ENCODE measurements around the gene WFIKKN2.

WFIKKN2 gene

DNA sequence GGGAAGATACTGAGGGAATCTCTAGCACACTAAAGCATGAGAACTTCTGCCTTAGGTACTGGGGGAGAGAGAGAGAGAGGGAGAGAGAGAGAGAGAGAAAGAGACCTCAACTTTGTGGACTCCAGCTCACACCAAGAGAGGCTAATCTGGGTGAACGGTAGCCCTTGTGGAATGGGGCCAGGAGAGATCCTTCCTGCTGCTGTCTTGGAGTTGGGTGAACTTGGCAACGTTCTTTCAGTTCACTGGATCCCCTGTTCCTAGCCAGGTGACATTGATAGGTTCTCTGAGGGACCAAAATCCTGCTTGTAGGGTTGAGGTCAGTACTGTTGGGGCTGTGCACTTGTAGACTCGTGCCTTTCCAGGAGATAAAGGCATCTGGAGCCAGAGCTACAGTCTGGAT is 26.5 kb upstream of the WFIKKN2 start:
- no peak overlapping the region for H3K27ac ChIP-seq (ENCODE audit: low read depth in 2 of 2, low read length in 2 of 2)
- H3K9ac ChIP-seq (ENCODE audit: low read depth in 1 of 2, low read length in 2 of 2): no peak overlapping the region
- no peaks in the 10 kb centered on the region for H3K4me1 ChIP-seq (ENCODE audit: control insufficient read depth in 2 of 2, insufficient read depth in 2 of 2, low read length in 2 of 2)
- no peaks in the 10 kb centered on the region for H3K9me3 ChIP-seq (ENCODE audit: control insufficient read depth in 2 of 2, low read length in 2 of 2)
- peaks cover 0 to 5% of the 10 kb centered on the region in 2 donors for H3K27me3 ChIP-seq (ENCODE audit: control insufficient read depth in 2 of 2, insufficient read depth in 2 of 2, low read length in 2 of 2)
- no peak overlapping the region for H3K4me3 ChIP-seq (ENCODE audit: low read length in 2 of 2)
- H3K36me3 ChIP-seq (ENCODE audit: control insufficient read depth in 2 of 2, insufficient read depth in 2 of 2, low read length in 2 of 2): no peaks in the 10 kb centered on the region

DNA sequence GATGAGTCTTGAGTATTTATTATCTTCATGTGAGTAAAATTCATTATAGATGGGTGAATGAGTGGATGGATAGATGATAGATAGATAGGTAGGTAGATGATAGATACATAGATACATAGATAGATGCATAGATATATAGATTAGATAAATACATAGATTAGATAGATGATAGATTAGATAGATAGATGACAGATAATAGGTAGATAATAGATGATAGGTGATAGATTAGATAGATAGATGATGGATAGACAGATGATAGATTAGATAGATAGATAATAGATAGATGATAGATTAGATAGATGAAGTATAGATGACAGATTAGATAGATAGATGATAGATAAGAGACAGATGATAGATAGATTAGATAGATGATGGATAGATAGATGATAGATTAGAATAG is 21.8 kb upstream of the WFIKKN2 start:
- H3K27ac ChIP-seq (ENCODE audit: low read depth in 2 of 2, low read length in 2 of 2): no peak overlapping the region
- no peaks in the 10 kb centered on the region for H3K9me3 ChIP-seq (ENCODE audit: control insufficient read depth in 2 of 2, low read length in 2 of 2)
- H3K9ac ChIP-seq (ENCODE audit: low read depth in 1 of 2, low read length in 2 of 2): no peak overlapping the region
- H3K4me1 ChIP-seq (ENCODE audit: control insufficient read depth in 2 of 2, insufficient read depth in 2 of 2, low read length in 2 of 2): peaks cover 0 to 3% of the 10 kb centered on the region in 2 donors
- no peak overlapping the region for H3K4me3 ChIP-seq (ENCODE audit: low read length in 2 of 2)
- no peaks in the 10 kb centered on the region for H3K36me3 ChIP-seq (ENCODE audit: control insufficient read depth in 2 of 2, insufficient read depth in 2 of 2, low read length in 2 of 2)
- peaks cover 0 to 5% of the 10 kb centered on the region in 2 donors for H3K27me3 ChIP-seq (ENCODE audit: control insufficient read depth in 2 of 2, insufficient read depth in 2 of 2, low read length in 2 of 2)

DNA sequence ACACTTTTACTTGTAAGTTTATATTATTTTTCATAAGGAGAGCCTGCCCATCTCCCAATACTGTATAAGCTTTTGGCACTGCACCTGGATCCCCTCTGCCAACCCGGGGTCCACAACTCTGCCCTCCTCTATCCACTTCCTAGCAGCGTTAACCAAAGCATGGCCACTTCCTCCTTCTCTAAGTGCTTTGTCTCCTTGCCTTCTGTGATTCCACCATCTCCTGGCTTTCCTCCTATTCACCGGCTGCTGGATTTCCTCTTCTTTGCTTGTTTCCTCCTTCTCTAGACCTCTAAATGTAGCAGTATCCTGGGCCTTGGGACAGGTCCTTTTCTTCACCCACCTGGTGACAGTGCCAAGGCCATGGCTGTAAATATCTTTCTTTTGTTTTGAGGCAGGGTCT is 20.0 kb upstream of the WFIKKN2 start:
- no peak overlapping the region for H3K4me3 ChIP-seq (ENCODE audit: low read length in 2 of 2)
- peaks cover 0 to 5% of the 10 kb centered on the region in 2 donors for H3K27me3 ChIP-seq (ENCODE audit: control insufficient read depth in 2 of 2, insufficient read depth in 2 of 2, low read length in 2 of 2)
- no peaks in the 10 kb centered on the region for H3K36me3 ChIP-seq (ENCODE audit: control insufficient read depth in 2 of 2, insufficient read depth in 2 of 2, low read length in 2 of 2)
- H3K9me3 ChIP-seq (ENCODE audit: control insufficient read depth in 2 of 2, low read length in 2 of 2): no peaks in the 10 kb centered on the region
- no peak overlapping the region for H3K27ac ChIP-seq (ENCODE audit: low read depth in 2 of 2, low read length in 2 of 2)
- H3K4me1 ChIP-seq (ENCODE audit: control insufficient read depth in 2 of 2, insufficient read depth in 2 of 2, low read length in 2 of 2): peaks cover 0 to 3% of the 10 kb centered on the region in 2 donors
- no peak overlapping the region for H3K9ac ChIP-seq (ENCODE audit: low read depth in 1 of 2, low read length in 2 of 2)

DNA sequence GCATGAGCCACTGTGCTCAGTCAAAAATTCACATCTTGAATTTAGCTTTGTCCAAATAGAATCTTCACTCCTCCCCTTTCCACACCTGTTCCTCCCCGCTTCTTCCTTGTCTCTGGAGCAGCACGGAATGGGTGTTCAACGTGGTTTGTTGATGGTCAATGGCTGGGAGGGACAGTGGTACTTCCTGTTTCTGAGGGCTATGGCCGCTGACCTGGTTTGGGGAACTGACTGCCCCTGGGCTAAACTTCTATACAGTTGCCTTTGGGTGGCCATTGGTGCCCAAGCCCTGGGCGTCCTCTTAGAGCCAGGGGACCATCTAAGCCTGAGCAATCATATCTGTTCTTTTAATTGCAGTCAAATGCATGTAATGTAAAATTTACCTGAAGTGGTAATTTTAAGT is 19.1 kb upstream of the WFIKKN2 start:
- no peaks in the 10 kb centered on the region for H3K36me3 ChIP-seq (ENCODE audit: control insufficient read depth in 2 of 2, insufficient read depth in 2 of 2, low read length in 2 of 2)
- peaks cover 0 to 4% of the 10 kb centered on the region in 2 donors for H3K27me3 ChIP-seq (ENCODE audit: control insufficient read depth in 2 of 2, insufficient read depth in 2 of 2, low read length in 2 of 2)
- peaks cover 0 to 3% of the 10 kb centered on the region in 2 donors for H3K4me1 ChIP-seq (ENCODE audit: control insufficient read depth in 2 of 2, insufficient read depth in 2 of 2, low read length in 2 of 2)
- H3K27ac ChIP-seq (ENCODE audit: low read depth in 2 of 2, low read length in 2 of 2): no peak overlapping the region
- no peak overlapping the region for H3K4me3 ChIP-seq (ENCODE audit: low read length in 2 of 2)
- no peaks in the 10 kb centered on the region for H3K9me3 ChIP-seq (ENCODE audit: control insufficient read depth in 2 of 2, low read length in 2 of 2)
- no peak overlapping the region for H3K9ac ChIP-seq (ENCODE audit: low read depth in 1 of 2, low read length in 2 of 2)

DNA sequence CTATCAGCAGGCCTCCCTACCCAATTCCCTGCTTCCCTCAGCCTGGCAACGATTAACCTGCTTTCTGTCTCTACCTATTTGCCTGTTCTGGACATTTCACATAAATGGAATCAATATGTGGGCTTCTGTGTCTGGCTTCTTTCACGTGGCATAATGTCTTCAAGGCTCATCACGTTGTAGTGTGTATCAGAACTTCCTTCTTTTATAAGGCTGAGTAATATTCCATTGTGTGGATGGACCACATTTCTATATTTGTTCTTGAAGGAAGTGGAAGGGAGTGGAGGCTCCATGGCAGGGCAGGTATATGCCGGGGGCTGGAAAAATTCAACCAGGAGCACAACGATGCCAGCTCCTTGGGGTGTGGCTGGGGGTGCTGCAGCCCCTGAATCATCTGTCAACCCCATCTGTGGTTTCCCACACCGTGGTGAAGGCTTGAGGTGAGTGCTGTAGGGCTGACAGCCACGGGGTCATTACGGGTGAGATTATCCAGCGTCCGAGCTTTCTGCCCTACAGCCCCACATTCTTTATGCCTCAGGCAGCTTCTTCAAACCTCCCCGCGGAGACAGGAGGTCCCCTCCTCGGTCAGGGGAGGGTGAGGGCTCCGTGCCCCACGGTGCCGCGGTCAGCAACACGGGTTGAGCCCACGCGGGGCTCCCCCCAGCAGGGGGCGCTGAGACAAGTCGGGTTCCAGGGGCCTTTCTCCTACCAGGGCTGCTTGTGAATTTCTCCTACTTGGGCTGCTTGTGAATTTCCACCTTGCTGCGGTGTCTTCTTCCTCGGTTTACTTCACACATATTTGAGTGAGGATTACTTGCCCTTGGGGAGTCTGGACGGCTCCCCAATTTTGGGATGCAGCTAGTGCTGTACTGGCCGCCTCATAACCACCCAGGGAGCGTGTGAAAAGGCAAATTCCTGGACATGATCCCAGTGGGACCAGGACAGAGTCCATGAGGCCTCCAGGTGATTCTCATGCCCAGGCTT is 18.3 kb upstream of the WFIKKN2 start:
- Histone ChIP-seq H3K4me1 (ENCODE audit: control insufficient read depth in 2 of 2, insufficient read depth in 2 of 2, low read length in 2 of 2) (peaks cover 0 to 3% of the 10 kb centered on the region in 2 donors), H3K9ac (ENCODE audit: low read depth in 1 of 2, low read length in 2 of 2) (no peak overlapping the region), H3K4me3 (ENCODE audit: low read length in 2 of 2) (peak overlapping the region in 1 of 2 donors; percentile 20), H3K27me3 (ENCODE audit: control insufficient read depth in 2 of 2, insufficient read depth in 2 of 2, low read length in 2 of 2) (peaks cover 0 to 4% of the 10 kb centered on the region in 2 donors), H3K36me3 (ENCODE audit: control insufficient read depth in 2 of 2, insufficient read depth in 2 of 2, low read length in 2 of 2) (no peaks in the 10 kb centered on the region), H3K9me3 (ENCODE audit: control insufficient read depth in 2 of 2, low read length in 2 of 2) (no peaks in the 10 kb centered on the region), H3K27ac (ENCODE audit: low read depth in 2 of 2, low read length in 2 of 2) (no peak overlapping the region)

DNA sequence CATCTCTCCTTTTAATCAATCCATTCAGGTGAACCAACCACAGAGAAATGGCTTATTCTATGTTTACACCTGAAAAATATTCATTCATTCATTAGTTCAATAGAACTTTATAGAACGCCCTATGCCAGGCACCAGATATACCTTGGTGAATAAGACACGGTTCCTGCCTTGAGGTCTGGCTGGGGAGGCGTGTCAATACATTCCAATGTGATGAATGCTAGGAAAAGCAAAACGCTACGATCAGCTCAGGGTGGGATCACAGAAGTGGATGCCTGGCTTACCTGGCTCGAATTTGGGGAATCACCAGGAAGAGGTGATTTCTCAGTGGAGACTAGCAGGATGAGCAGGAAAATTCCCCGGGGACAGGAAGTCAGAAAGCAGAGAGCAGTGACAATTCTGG is 17.5 kb upstream of the WFIKKN2 start:
- no peak overlapping the region for H3K27ac ChIP-seq (ENCODE audit: low read depth in 2 of 2, low read length in 2 of 2)
- H3K36me3 ChIP-seq (ENCODE audit: control insufficient read depth in 2 of 2, insufficient read depth in 2 of 2, low read length in 2 of 2): no peaks in the 10 kb centered on the region
- no peak overlapping the region for H3K4me3 ChIP-seq (ENCODE audit: low read length in 2 of 2)
- H3K4me1 ChIP-seq (ENCODE audit: control insufficient read depth in 2 of 2, insufficient read depth in 2 of 2, low read length in 2 of 2): peaks cover 0 to 3% of the 10 kb centered on the region in 2 donors
- no peak overlapping the region for H3K9ac ChIP-seq (ENCODE audit: low read depth in 1 of 2, low read length in 2 of 2)
- no peaks in the 10 kb centered on the region for H3K9me3 ChIP-seq (ENCODE audit: control insufficient read depth in 2 of 2, low read length in 2 of 2)
- H3K27me3 ChIP-seq (ENCODE audit: control insufficient read depth in 2 of 2, insufficient read depth in 2 of 2, low read length in 2 of 2): peaks cover 0 to 4% of the 10 kb centered on the region in 2 donors

DNA sequence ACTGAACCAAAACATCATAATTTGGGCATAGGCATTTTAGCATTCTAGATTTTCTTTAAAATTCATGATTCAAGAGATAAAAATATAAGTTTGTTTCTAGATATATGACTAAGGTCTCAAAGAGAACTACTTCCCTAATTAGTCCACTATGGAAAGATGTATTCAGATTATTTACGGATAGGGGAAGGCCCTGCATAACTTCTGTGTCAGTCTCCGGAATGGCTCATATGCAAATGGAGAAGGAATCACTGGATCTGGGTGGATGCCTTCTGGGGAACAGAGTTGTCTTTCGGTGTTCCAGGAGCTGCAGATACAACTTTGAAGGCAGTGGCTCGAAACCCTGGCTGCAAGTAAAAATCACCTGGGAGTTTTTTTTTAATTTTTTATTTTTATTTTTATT is 17.1 kb upstream of the WFIKKN2 start:
- Histone ChIP-seq H3K4me1 (ENCODE audit: control insufficient read depth in 2 of 2, insufficient read depth in 2 of 2, low read length in 2 of 2) (peaks cover 0 to 3% of the 10 kb centered on the region in 2 donors), H3K4me3 (ENCODE audit: low read length in 2 of 2) (no peak overlapping the region), H3K36me3 (ENCODE audit: control insufficient read depth in 2 of 2, insufficient read depth in 2 of 2, low read length in 2 of 2) (no peaks in the 10 kb centered on the region), H3K27ac (ENCODE audit: low read depth in 2 of 2, low read length in 2 of 2) (no peak overlapping the region), H3K9ac (ENCODE audit: low read depth in 1 of 2, low read length in 2 of 2) (no peak overlapping the region), H3K27me3 (ENCODE audit: control insufficient read depth in 2 of 2, insufficient read depth in 2 of 2, low read length in 2 of 2) (no peaks in the 10 kb centered on the region), H3K9me3 (ENCODE audit: control insufficient read depth in 2 of 2, low read length in 2 of 2) (no peaks in the 10 kb centered on the region)

DNA sequence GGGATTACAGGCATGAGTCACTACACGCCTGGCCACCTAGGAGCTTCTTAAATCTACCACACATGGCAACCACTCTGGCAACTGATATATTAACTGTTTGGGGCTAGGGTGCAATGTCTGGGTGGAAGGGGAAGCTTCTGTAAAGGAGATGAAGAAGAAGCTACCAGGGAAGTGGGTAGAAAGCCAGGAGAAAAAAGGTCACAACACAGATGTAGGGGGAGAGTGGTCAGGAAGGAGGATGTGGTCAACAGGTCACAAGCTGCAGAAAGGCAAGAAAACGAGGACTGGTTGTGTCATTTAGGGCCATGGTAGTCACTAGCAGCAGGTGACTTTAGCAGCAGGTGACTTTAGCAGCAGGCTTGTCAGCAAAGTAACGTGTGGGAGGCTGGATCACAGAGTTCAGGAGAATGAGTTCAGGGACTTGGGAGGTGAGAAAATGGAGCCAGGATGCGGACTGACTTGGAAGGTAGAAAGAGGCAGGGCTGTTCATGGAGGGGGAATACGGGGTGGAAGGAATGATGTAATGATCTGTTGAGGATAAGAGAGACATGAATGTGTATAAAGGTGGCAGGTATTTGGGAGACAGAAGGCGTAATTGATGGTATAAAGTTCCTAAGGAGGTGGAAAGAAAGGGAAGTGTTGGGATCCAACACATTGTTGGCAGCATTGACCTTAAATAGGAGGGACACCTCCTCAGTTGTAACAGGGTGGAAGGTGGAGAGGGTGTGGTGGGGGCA is 16.3 kb upstream of the WFIKKN2 start:
- Histone ChIP-seq H3K27me3 (ENCODE audit: control insufficient read depth in 2 of 2, insufficient read depth in 2 of 2, low read length in 2 of 2) (no peaks in the 10 kb centered on the region), H3K4me3 (ENCODE audit: low read length in 2 of 2) (no peak overlapping the region), H3K9ac (ENCODE audit: low read depth in 1 of 2, low read length in 2 of 2) (no peak overlapping the region), H3K36me3 (ENCODE audit: control insufficient read depth in 2 of 2, insufficient read depth in 2 of 2, low read length in 2 of 2) (no peaks in the 10 kb centered on the region), H3K9me3 (ENCODE audit: control insufficient read depth in 2 of 2, low read length in 2 of 2) (no peaks in the 10 kb centered on the region), H3K27ac (ENCODE audit: low read depth in 2 of 2, low read length in 2 of 2) (no peak overlapping the region), H3K4me1 (ENCODE audit: control insufficient read depth in 2 of 2, insufficient read depth in 2 of 2, low read length in 2 of 2) (peaks cover 0 to 3% of the 10 kb centered on the region in 2 donors)

DNA sequence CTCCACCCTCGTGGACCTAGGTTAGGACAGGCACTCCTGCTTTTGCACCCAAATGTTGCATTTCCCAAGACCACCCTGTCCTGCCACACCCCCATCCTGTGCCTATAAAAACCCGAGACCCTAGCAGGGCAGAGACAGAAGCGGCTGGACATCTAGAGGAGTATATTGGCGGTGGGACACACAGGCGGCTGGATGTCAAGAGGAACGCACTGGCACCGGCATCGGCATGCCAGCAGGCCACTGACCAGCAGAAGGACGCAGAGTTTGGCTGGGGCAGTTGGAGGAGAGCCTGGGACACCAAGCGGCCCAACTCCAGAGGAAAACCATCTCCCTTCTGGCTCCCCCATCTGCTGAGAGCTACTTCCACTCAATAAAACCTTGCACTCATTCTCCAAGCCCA is 14.7 kb upstream of the WFIKKN2 start:
- Histone ChIP-seq H3K9me3 (ENCODE audit: control insufficient read depth in 2 of 2, low read length in 2 of 2) (no peaks in the 10 kb centered on the region), H3K36me3 (ENCODE audit: control insufficient read depth in 2 of 2, insufficient read depth in 2 of 2, low read length in 2 of 2) (no peaks in the 10 kb centered on the region), H3K9ac (ENCODE audit: low read depth in 1 of 2, low read length in 2 of 2) (no peak overlapping the region), H3K4me1 (ENCODE audit: control insufficient read depth in 2 of 2, insufficient read depth in 2 of 2, low read length in 2 of 2) (peaks cover 0 to 3% of the 10 kb centered on the region in 2 donors), H3K4me3 (ENCODE audit: low read length in 2 of 2) (no peak overlapping the region), H3K27me3 (ENCODE audit: control insufficient read depth in 2 of 2, insufficient read depth in 2 of 2, low read length in 2 of 2) (no peaks in the 10 kb centered on the region), H3K27ac (ENCODE audit: low read depth in 2 of 2, low read length in 2 of 2) (no peak overlapping the region)

DNA sequence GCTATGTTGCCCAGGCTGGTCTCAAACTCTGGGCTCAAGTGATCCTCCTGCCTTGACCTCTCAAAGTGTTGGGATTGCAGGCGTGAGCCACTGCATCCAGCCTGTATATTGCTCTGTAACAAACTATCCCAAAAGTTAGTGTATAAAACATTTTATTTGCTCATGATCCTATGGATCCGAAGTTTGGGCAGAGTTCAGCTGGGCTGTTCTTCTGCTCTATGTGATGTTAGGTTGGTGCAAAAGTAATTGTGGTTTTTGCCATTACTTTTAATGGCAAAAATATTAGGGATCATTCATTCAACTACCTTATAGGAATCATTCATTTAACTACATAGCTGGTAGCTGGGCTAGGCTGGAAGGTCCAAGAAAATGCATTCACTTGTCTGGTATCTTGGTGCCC is 12.8 kb upstream of the WFIKKN2 start:
- H3K36me3 ChIP-seq (ENCODE audit: control insufficient read depth in 2 of 2, insufficient read depth in 2 of 2, low read length in 2 of 2): no peaks in the 10 kb centered on the region
- H3K9ac ChIP-seq (ENCODE audit: low read depth in 1 of 2, low read length in 2 of 2): no peak overlapping the region
- no peak overlapping the region for H3K27ac ChIP-seq (ENCODE audit: low read depth in 2 of 2, low read length in 2 of 2)
- H3K27me3 ChIP-seq (ENCODE audit: control insufficient read depth in 2 of 2, insufficient read depth in 2 of 2, low read length in 2 of 2): no peaks in the 10 kb centered on the region
- peaks cover 0 to under 1% of the 10 kb centered on the region in 2 donors for H3K4me1 ChIP-seq (ENCODE audit: control insufficient read depth in 2 of 2, insufficient read depth in 2 of 2, low read length in 2 of 2)
- H3K4me3 ChIP-seq (ENCODE audit: low read length in 2 of 2): no peak overlapping the region
- H3K9me3 ChIP-seq (ENCODE audit: control insufficient read depth in 2 of 2, low read length in 2 of 2): no peaks in the 10 kb centered on the region
